Astrocyte (in vitro differentiated cells and primary cell): ENCODE data around the gene GLB1L.

Experiments used
- CTCF ChIP-seq: IDR thresholded peaks from 2 replicates; pipeline ENCODE4 v1.5.1; 2011; ENCODE audit warnings: low read depth, mild to moderate bottlenecking, inconsistent platforms, low read length, moderate library complexity; ENCODE audit not compliant: insufficient read depth
- EZH2 ChIP-seq: IDR thresholded peaks from 2 replicates; pipeline ENCODE4 v1.6.1; 2012; ENCODE audit warnings: mild to moderate bottlenecking, low read length, inconsistent platforms; ENCODE audit not compliant: insufficient read depth

- no peak for TF ChIP-seq CTCF
- TF ChIP-seq EZH2 = no peak
Observed at GRCh38 chr2:219234331-219234730, 10.9 kb downstream of the GLB1L start.
